NCI-H1417 treated with DMSO at 0.1 percent for 48 hours (cell line): ENCODE measurements around the gene HM13.
"Not testable (repeated sequence)": the region's sequence is repeated elsewhere in the genome, so short reads cannot be mapped to it uniquely, and the experiment has no call there.

Experiments used
- DNase-seq: peaks from one replicate; lab custom pipeline; 2025; lab: John Stamatoyannopoulos, UW

Gene HM13

DNA sequence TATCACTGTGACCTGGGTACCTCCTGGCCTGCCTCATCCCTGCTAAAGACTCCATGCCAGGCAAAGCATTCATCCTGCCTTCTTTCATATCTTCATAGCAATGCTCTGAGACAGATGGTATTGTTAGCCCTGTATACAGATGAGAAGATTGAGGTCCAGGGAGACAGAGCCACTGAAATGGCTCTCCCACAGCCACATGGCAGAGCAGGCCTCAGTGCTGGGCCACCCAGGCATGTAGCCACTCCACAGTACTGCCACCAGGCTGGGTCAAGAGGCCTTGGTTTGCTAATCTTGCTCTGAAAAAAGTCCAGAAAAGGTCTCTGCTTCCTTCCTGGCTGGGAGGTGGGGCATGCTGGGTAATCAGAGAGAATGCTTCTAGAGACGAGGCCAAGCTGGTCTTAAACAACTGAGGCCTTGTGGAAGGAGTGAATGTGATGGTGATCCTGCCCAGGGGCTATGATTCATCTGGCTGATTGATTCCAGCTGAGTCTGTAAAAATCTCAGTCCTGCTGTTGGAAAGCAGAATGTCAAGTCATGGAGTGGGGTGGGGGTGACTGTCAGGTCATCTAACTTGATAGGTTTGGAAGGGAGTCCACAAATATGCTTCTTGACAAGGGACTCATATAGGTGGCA is 29.8 kb downstream of the HM13 start:
- no peak for DNase-seq

DNA sequence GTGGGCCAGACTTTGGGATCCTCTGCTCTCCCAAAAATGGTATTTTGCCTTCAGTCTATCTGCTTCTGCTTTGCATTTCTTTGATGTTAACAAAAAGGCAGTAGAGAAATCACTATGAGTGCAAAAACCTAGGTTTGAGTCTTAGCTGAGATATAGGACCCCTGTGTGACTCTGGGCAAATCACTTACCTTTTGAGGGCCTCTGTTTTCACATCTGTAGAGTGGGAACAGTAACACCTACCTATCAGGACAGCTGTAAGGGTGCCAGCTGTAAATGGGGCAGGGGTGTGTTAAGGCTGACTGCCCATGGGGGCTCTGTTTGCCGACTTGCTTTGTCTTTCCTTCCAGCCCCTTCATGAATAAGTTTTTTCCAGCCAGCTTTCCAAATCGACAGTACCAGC is 30.4 kb downstream of the HM13 start:
- DNase-seq = no peak

DNA sequence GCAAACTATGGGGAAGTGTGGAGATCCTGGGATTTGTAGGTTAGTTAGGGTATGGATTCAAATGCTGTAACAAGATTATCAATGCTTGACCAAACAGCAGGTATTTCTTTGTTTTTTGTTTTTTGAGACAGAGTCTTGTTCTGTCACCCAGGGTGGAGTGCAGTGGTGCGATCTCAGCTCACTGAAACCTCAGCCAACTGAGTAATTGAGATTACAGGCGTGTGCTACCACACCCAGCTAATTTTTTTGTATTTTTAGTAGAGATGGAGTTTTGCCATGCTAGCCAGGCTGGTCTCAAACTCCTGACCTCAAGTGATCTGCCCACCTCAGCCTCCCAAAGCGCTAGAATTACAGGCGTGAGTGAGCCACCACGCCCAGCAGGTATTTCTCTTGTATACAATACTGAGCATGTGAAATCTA is 31.4 kb downstream of the HM13 start:
- not testable (repeated sequence) for DNase-seq

DNA sequence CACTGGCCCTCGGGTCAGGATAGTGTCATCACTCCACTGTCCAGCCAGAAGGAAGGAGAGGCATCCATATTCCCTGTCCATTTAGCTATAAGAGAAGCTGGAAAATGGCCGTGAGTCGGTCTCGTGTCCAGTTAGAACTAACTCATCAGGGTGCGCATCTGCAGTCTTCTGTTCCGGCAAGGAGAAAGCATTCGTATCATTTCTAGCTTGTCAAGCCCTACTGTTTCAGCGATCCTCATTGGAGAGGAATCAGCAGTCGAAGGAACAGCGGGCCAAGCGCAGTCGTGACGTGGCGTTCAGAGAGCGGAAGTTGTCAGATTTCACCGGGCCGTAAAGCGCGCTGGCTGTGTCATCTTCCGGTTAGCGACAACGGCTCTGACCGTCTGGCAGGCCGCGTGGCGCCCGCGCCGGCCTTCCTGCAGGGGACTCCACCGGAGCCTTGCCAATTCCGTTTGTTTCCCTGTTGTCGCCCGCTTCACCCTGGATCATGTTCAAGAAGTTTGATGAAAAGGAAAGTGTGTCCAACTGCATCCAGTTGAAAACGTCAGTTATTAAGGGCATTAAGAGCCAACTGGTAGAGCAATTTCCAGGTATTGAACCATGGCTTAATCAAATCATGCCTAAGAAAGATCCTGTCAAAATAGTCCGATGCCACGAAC is 32.9 kb downstream of the HM13 start:
- no peak for DNase-seq

DNA sequence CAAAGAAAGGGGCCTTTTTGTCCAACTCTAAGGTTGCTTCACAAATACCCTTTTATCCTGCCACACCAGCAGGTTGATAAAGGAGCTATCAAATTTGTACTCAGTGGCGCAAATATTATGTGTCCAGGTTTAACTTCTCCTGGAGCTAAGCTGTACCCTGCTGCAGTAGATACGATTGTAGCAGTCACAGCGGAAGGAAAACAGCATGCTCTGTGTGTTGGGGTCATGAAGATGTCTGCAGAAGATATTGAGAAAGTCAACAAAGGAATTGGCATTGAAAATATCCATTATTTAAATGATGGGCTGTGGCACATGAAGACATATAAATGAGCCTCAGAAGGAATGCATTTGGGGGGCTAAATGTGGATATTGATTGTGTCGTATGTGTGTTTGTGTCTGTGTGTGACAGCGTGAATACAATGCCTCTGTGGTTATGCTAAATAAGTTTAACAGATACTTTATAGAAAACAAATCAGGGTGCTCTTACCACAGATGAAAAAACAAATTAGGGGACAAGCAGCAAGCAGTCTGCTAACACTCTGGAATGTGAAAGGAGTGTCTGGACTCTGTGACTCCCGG is 33.6 kb downstream of the HM13 start:
- no peak for DNase-seq

DNA sequence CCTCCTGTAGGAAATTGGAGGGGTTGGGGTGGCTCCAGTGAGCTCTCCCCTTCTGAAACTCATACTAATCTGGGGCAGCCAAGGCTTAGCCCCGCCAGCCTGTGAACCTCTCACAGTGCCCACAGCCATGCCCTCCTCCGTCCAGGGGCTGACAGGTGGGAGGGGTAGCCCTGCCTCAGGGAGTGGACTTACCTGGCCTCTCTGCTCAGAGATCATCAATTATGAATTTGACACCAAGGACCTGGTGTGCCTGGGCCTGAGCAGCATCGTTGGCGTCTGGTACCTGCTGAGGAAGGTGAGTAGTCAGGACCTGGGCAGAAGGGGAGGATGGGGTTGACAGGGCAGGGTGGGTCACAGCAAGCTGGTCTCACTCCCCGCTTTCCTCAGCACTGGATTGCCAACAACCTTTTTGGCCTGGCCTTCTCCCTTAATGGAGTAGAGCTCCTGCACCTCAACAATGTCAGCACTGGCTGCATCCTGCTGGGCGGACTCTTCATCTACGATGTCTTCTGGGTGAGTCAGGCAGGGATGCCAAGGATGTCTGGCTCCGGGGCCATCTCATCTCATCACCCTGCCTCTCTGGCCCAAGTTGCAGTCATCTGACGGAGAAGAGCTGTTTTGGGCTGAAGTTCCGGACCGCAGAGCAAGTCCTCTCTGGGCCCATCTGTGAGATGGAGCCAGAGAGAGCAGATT is 34.7 kb downstream of the HM13 start:
- DNase-seq = no peak

DNA sequence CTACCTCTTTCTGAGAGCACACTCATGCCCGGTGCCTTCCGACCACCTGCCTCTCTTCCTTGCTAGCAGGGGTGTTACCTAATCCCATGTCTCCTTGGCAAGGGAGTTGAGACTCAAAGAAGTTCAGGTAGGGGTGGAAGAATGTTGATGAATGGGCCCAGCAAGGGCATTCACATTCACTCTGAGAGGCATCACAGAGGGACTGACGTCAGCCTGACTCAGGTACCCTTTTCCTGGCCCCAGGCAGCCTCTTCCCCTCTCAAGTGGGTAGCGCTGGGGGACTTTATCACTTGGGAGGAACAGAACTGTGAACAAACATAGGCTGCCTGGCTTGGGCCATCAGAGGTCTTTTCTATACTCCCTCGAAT is 35.3 kb downstream of the HM13 start:
- no peak for DNase-seq

DNA sequence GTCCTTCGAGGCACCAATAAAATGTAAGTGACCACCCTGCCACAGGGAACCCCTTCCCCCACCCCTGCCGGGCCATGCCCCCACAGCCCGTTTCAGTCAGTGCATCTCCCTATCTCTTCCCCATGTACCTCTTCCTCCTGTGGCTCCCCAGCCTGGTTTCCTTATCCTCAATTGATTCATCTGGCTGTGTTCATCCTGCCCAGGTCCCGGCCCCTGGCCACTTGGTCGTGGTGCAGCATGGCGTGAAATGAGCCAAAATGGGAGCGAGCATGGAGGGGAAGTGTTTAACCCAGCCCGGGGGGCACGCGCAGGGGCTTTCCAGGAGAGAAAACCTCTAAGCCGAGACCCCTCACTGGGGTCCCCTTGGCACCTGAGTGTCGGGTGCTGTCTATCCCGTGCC is 35.9 kb downstream of the HM13 start:
- DNase-seq = no peak

DNA sequence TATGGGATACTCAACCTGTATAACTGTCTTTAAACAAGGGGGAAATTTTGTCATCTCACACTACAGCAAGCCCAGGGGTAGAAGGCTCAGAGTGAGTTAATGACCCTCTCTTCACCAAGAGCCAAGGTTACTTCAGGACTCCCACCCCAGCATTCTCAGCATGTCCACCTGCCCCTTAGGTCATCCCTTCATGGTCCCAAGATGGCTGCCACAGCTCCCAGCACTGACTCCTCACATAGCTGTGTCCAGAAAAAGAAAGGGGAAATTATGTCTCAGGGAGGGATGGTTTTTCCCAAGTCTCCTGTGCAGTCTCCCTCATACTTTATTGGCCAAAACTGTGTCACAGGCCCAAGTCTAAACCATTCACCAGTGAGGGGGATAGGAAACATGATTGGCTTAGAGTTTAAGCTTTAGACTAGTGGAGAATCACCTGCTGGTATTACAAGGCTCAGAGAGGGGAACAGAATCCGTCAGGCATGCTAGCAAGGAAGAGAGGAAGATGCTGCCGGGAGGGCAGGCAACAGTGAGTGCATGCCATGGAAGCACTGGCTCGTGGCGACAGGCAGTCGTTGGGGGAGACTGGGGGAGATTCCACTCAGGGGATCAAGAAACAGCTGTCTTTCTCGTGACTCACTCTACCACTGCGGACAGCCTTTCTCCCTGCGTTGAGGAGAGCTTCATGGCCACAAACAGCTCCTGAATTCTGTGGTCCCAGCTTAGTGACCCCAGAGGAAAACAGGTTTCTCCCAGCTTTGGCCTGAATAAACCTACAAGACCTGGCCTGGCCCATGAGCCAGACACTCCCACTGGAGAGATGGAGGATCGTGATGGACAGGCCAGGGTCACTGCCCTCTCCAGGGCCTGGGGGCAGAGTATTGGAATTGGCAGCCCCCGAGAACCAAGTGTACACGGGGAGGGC is 37.2 kb downstream of the HM13 start:
- DNase-seq = no peak

DNA sequence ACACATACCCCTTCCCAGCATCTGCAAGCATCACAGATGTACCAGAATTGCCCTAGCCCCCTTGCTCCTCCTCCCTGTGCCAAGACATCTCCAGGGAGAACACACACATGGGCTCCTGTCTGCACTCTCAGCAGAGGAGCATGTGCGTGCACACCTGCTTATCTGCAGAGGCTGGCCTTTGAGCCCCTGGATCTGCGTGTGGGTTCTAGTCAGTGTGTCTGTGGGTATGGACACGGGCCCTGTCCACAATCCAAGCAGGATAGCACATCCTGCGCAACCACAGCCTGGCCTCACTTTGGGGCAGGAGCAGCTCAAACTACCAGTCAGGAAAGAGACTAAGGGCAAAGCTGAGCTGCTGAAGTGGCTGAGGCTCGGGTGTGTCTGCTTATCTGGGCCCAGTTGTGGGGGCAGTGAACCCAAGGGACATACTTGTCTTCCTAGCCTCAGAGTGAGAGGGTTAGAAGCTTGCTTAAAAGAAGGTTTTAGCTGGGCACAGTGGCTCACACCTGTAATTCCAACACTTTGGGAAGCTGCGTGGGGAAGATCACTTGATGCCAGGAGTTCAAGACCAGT is 41.0 kb downstream of the HM13 start:
- DNase-seq = no peak

DNA sequence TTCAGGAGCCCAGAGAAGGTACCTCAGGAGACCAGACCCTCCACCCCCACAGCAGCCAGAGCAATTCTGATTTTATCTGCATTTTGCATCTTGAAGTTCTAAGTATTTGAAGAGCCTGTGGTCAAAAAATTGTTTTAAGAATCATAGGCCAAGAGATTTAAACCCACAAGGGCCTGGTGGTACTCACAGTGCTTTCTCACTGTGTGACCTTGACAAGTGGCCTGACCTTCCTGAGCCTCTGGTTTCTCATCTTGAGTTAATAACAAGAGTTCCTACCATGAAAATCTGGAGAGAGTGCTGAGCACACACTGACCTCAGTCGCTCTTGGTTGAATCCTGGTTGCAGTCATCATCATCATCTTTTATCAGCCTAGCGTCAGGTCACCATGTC is 45.5 kb downstream of the HM13 start:
- no peak for DNase-seq

DNA sequence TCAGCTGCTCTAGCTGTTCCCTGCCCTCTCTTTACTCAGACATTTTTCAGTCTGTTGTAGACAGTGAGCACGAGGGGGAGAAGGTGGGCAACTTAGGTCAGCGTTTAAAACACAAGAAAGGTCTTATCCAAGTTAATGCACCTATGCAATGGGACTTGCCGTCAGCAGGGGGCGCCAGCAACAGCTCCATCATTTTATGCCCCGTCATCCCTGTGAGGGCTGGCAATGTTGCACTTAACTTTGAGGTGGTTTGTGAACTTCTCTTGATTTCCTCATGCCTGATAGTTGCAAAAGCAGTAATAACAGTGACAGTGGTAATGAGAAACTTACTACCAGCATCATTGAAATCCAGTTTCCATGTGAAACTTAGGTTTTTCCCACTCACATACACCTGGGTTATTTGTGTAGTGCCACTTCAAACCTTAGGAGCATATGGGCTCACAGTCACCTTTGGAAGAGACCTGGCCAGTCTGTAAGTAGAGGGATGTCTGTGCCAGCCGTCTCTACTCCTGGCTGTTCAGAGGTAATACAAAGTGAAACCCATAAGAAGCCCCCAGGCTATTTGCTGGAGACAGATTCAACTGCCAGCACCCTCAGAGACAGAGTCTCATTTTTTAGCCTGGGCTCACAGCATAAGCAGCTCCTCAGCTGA is 46.0 kb downstream of the HM13 start:
- DNase-seq = no peak

DNA sequence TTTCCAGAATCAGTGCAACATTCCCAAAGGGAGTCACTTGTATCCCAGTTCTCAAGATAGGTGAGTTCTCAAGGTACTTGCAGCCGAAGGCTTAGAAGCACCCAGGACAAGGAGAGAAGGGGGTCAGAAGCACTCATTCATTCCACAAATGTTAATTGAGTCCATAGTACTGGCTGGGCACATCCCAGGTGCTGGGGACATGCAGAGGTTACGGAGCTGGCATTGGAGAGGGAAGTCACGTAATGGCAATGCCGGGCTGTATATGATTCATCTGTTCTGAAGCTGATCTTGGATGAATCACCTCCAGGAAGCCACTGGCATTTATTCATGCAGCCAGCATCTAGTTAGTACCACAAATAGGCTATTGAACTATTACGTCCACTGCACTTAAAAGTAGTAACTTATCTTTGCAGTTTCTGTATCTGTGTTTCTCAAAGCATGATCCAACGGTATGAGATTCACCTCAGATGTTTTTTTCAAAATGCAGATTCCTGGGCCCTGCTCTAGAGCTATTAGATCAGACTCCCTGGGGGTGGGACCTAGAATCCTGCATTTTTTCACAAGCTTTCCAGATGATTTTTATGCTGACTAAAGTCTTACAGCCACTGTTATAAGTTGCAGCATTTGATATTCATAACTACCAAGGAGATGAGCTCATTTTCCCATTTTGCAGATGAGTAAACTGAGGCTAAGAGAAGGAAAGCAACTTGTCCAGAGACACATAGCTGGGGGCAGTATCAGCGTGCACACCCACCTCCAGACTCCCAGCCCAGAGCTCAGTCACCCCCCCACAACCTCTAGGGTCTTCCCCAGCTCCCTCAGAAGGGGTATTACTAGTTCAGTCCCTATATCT is 46.7 kb downstream of the HM13 start:
- no peak for DNase-seq

DNA sequence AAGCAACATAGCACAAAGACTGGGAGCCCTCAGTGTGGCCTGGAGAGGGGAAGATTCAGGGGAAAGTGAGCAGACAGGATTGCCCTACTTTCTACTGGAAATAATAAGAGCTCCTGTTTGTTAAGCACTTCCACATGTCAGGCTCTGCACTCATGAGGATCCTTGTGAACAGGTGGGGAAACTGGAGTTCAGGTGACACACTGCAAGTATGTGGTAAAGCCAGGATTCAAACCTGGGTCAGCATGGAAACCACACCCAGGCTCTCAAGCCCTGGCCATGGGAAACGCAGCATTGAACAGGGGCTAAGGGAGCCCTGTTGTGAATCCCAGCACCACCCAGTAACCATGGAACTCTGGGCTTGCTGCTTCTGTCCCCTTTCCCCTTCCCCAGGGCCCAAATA is 48.0 kb downstream of the HM13 start:
- no peak for DNase-seq

DNA sequence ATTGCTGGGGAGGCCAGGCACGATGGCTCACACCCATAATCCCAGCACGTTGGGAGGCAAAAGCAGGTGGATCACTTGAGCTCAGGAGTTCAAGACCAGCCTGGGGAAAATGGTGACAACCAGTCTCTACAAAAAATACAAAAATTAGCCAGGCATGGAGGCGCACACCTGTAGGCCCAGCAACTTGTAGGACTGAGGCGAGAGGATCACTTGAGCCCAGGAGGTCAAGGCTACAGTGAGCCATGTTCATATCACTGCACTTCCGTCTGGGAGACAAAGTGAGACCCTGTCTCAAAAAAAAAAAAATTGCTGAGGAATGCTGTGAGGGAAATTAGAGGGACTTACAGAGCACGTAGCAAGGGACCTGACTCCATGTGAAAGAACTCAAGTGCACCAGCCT is 50.0 kb downstream of the HM13 start:
- DNase-seq = no peak

DNA sequence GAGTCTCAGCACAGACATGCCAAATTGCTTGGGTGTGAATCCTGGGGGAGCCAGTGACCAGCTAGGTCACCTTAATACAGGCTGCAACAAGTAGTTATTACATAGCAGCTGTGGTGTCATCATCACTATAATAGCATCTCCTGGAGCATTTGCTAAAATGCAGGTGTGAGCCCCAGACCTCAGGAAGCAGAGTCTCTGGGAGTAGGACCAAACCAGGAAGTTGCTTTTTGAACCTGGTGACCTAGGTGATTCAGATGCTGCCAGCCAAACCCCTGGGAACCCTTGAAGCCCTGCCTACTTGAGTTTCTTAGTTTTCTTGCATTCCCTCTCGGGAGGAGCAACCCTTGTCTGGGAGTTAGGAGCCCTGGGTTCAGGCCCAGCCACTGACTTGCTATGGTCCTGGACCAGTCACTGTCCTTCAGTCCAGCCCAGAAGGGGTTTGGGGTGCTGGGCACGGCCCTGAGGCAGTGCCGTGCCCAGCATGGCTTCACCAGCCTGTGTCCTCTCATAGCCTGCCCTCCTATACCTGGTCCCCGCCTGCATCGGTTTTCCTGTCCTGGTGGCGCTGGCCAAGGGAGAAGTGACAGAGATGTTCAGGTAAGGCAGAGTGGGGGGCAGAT is 51.6 kb downstream of the HM13 start:
- no peak for DNase-seq

DNA sequence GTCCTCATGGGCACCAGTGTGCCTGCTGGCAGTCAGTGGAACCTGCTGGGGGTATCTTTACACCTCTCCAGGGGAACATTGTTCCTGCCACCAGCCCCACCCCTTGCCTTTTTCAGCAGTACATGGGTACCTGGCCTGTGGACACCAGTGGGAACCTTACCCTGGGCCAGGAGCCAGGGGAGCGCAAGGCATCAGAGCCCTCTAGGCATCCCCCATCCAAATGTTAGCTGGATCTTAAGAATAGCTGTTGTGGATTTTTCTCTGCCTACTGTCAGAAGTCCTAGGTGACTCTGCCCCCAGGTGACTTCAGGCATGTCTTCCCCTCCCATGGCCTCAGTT is 52.0 kb downstream of the HM13 start:
- no peak for DNase-seq

DNA sequence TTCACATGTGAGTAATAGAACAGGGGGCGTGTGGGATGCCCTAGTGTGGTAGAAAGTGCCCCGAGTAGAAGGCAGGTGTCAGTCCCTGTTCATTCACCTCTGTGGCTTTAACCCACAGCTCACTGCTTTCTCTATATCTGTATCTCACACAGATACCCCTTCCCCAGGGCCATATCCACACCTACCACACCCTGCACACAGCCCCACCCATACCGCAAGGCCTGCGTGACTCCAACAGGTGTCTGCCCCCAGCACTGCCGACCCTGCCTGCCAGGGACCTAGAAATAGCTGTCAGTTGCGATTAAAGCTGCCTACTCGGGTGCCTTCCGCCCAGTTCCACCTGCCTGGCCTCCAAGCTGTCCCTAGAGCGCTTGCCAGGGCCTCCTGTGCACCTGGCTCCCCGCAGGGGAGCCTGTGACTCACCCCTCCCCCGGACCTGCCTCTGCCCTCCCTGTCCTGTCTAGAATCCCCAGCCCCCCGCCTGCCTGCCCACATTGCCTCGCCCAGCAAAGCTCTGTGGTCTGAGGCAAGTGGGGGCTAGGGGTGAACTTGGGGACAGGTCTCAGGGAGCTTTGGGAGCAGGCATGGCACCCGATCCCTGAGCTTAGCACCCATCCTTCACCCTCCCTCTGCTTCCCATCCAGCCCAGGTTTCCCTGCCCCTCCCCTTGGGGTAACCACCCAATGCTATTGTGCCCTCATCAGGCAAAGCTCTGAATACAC is 52.6 kb downstream of the HM13 start:
- DNase-seq = peak; percentile 66

DNA sequence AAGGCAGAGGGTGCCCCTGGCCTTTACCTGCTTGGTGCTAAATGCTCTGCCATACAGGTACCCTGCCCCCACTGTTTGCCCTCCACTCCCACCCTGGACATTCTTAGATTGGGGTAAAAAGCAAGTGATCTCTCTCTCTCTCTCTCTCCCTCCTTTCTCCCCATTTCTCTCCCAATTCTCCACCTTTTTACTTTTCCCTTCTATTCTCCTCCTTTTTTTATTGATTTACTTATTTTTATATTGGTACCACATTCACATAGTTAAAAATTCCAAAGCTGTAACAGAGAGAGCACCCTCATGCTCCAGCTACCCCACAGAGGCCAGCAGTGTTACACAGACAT is 53.1 kb downstream of the HM13 start:
- DNase-seq = no peak
